Smooth muscle cell (in vitro differentiated cells): ENCODE measurements around the gene SLC1A2. TPM values are rescaled to one million over a fixed set of nuclear protein-coding genes. Genes with fewer than 3 reads are reported as not detected.

ENCODE experiments used
- DNase-seq: peaks from one replicate; lab custom pipeline; 2025; ENCODE audit not compliant: unreplicated experiment; lab: John Stamatoyannopoulos, UW
- H2AFZ ChIP-seq: fragments of 200-600 bp; sonication (generic); 2 replicates; pipeline ENCODE4 v1.6.0; 2016; ENCODE audit warnings: antibody characterized with exemption, low read depth, mild to moderate bottlenecking
- H3F3A ChIP-seq: fragments of 200-600 bp; sonication (generic); 2 replicates; pipeline ENCODE4 v1.6.0; 2017; ENCODE audit warnings: antibody characterized with exemption, low read depth
- H3K27ac ChIP-seq: fragments of 200-600 bp; sonication (generic); 2 replicates; pipeline ENCODE4 v1.5.1; 2016; ENCODE audit warnings: low read depth, mild to moderate bottlenecking
- H3K27me3 ChIP-seq: fragments of 200-600 bp; sonication (generic); 2 replicates; pipeline ENCODE4 v1.6.1; 2016; ENCODE audit warnings: low read depth, mild to moderate bottlenecking
- H3K36me3 ChIP-seq: fragments of 200-600 bp; sonication (generic); 2 replicates; pipeline ENCODE4 v1.5.1; 2016; ENCODE audit warnings: low read depth
- H3K4me1 ChIP-seq: fragments of 200-600 bp; sonication (generic); 2 replicates; pipeline ENCODE4 v1.5.1; 2016; ENCODE audit warnings: low read depth
- H3K4me2 ChIP-seq: fragments of 200-600 bp; sonication (generic); 2 replicates; pipeline ENCODE4 v1.6.0; 2016; ENCODE audit warnings: mild to moderate bottlenecking
- H3K4me3 ChIP-seq: fragments of 200-600 bp; sonication (generic); 2 replicates; pipeline ENCODE4 v1.5.1; 2016; ENCODE audit warnings: mild to moderate bottlenecking
- H3K79me2 ChIP-seq: fragments of 200-600 bp; sonication (generic); 2 replicates; pipeline ENCODE4 v1.6.0; 2016; ENCODE audit warnings: low read depth, mild to moderate bottlenecking
- H3K9ac ChIP-seq: fragments of 200-600 bp; sonication (generic); 2 replicates; pipeline ENCODE4 v1.6.0; 2016; ENCODE audit warnings: low read depth
- H3K9me3 ChIP-seq: fragments of 200-600 bp; sonication (generic); replicated peaks from 2 replicates; pipeline ENCODE4 v1.5.1; 2016; ENCODE audit warnings: low read depth
- H4K20me1 ChIP-seq: fragments of 200-600 bp; sonication (generic); 2 replicates; pipeline ENCODE4 v1.6.0; 2016; ENCODE audit warnings: low read depth
- CTCF ChIP-seq: fragments of 200-600 bp; sonication (generic); IDR thresholded peaks from 2 replicates; pipeline ENCODE4 v1.5.1; 2017; ENCODE audit warnings: borderline replicate concordance, mild to moderate bottlenecking, antibody characterized with exemption; ENCODE audit not compliant: insufficient read depth, poor library complexity, severe bottlenecking
- WGBS: methylation state at CpG from one replicate; pipeline ENCODE4 v1.1.7; 2016; ENCODE audit warnings: low lambda C conversion rate; 5-methylcytosine and 5-hydroxymethylcytosine counted together
- polyA plus RNA-seq: library from polyadenylated mRNA; unstranded; fragments of >200 nt; fragmentation: Nextera tagmentation; extraction: Ambion mirVana; gene quantifications from 2 replicates; pipeline ENCODE4 v1.2.1, GENCODE V29; 2016
- total RNA-seq: library from RNA; depleted of rRNA; stranded (reverse); fragments of >200 nt; gene quantifications from 2 replicates; pipeline ENCODE4 v1.2.3, GENCODE V29; 2014

Gene SLC1A2
- total and polyA plus RNA-seq, 2 experiments from 2014 or later, result 3.6 TPM; not detected in 1

GRCh38 chr11:35337914-35338305 is 81.4 kb downstream of the SLC1A2 start:
- H3K4me3 ChIP-seq, result no peak overlapping the region
- no peak for DNase-seq
- no peak overlapping the region for H2AFZ ChIP-seq
- H3K9me3 ChIP-seq, result no peaks in the 10 kb centered on the region
- no peak overlapping the region for H3K4me2 ChIP-seq
- no peak for TF ChIP-seq CTCF
- H4K20me1 ChIP-seq, result no peaks in the 10 kb centered on the region
- no peaks in the 10 kb centered on the region for H3K27me3 ChIP-seq
- peaks cover 4% of the 10 kb centered on the region for H3F3A ChIP-seq
- 81% methylated on average over 2 of the region's 2 CpGs for WGBS
- H3K27ac ChIP-seq, result peak overlapping the region; percentile 95
- no peaks in the 10 kb centered on the region for H3K79me2 ChIP-seq
- H3K36me3 ChIP-seq, result no peaks in the 10 kb centered on the region
- H3K9ac ChIP-seq, result no peak overlapping the region
- H3K4me1 ChIP-seq, result no peaks in the 10 kb centered on the region

GRCh38 chr11:35337136-35337913 is 82.0 kb downstream of the SLC1A2 start:
- H2AFZ ChIP-seq, result no peak overlapping the region
- TF ChIP-seq CTCF, result no peak
- H3K9ac ChIP-seq, result peak overlapping the region; percentile 74
- H3K4me2 ChIP-seq, result peak overlapping the region; percentile 49
- no peaks in the 10 kb centered on the region for H4K20me1 ChIP-seq
- no peaks in the 10 kb centered on the region for H3K79me2 ChIP-seq
- H3K27ac ChIP-seq, result peak overlapping the region; percentile 95
- no peaks in the 10 kb centered on the region for H3K36me3 ChIP-seq
- WGBS, result 5% methylated on average over 3 of the region's 3 CpGs
- H3K9me3 ChIP-seq, result no peaks in the 10 kb centered on the region
- H3F3A ChIP-seq, result peaks cover 4% of the 10 kb centered on the region
- no peak for DNase-seq
- no peaks in the 10 kb centered on the region for H3K27me3 ChIP-seq
- no peak overlapping the region for H3K4me3 ChIP-seq
- H3K4me1 ChIP-seq, result no peaks in the 10 kb centered on the region

GRCh38 chr11:35336726-35337125 is 82.6 kb downstream of the SLC1A2 start:
- Histone ChIP-seq H2AFZ (no peak overlapping the region), H4K20me1 (no peaks in the 10 kb centered on the region), H3K9me3 (no peaks in the 10 kb centered on the region), H3K27me3 (no peaks in the 10 kb centered on the region), H3K9ac (peak overlapping the region; percentile 13), H3K4me1 (no peaks in the 10 kb centered on the region), H3K36me3 (no peaks in the 10 kb centered on the region), H3F3A (peaks cover 4% of the 10 kb centered on the region), H3K4me2 (peak overlapping the region; percentile 10), H3K27ac (peak overlapping the region; percentile 95), H3K79me2 (no peaks in the 10 kb centered on the region), H3K4me3 (no peak overlapping the region)
- 91% methylated on average over 1 of the region's 1 CpG for whole genome bisulfite sequencing
- TF ChIP-seq CTCF, result no peak
- DNase-seq, result no peak

- no peaks in the 10 kb centered on the region for H3K27me3 ChIP-seq
These were observed 84.1 kb downstream of the SLC1A2 start for GRCh38 chr11:35335226-35335625.

More at GRCh38 chr11:35335226-35335625, 84.1 kb downstream of the SLC1A2 start:
- Histone ChIP-seq H3K4me3 (no peak overlapping the region), H4K20me1 (no peaks in the 10 kb centered on the region), H3K4me1 (no peaks in the 10 kb centered on the region), H3K9me3 (no peaks in the 10 kb centered on the region), H3K27ac (no peak overlapping the region), H3K4me2 (no peak overlapping the region), H3F3A (peaks cover 4% of the 10 kb centered on the region), H3K36me3 (no peaks in the 10 kb centered on the region), H3K9ac (no peak overlapping the region), H2AFZ (no peak overlapping the region), H3K79me2 (no peaks in the 10 kb centered on the region)
- 89% methylated on average over 2 of the region's 2 CpGs for WGBS
- no peak for TF ChIP-seq CTCF
- no peak for DNase-seq
